Activated CD4-positive, alpha-beta T cell treated with anti-CD3 and anti-CD28 coated beads, Interleukin-10, Interleukin-2, amounts not matched to agents 100 ng/mL and 50 ng/mL, durations not matched to agents 16 hours and 8 hours (primary cell): Measurements from ENCODE around the gene KCNAB1.
"Not testable (repeated sequence)": the region's sequence is repeated elsewhere in the genome, so short reads cannot be mapped to it uniquely, and the experiment has no call there.

Source experiments
- DNase-seq: peaks from one replicate; pipeline ENCODE4 v3.0.0-alpha.2; 2020

KCNAB1 gene

GRCh38 chr3:156120528-156121251 lies at the start of gene KCNAB1:
TSS of gene KCNAB1 (plus strand) at chr3:156120578.
- no peak for DNase-seq

GRCh38 chr3:156071031-156071430 lies 49.3 kb upstream of the KCNAB1 start:
- no peak for DNase-seq

GRCh38 chr3:156072950-156073657 lies 47.3 kb upstream of the KCNAB1 start:
- not testable (repeated sequence) for DNase-seq

GRCh38 chr3:156090126-156090525 lies 30.3 kb upstream of the KCNAB1 start:
- DNase-seq = no peak

GRCh38 chr3:156093964-156094363 lies 26.4 kb upstream of the KCNAB1 start:
- no peak for DNase-seq

GRCh38 chr3:156094391-156094790 lies 26.0 kb upstream of the KCNAB1 start:
- DNase-seq = no peak

- not testable (repeated sequence) for DNase-seq
These were observed 24.7 kb upstream of the KCNAB1 start for GRCh38 chr3:156095652-156096051.

GRCh38 chr3:156098437-156099035 lies 21.8 kb upstream of the KCNAB1 start:
- DNase-seq = no peak

- DNase-seq = not testable (repeated sequence)
These were observed 21.0 kb upstream of the KCNAB1 start for GRCh38 chr3:156099348-156099747.

- DNase-seq = not testable (repeated sequence)
These were observed 20.4 kb upstream of the KCNAB1 start for GRCh38 chr3:156099984-156100383.

- DNase-seq = no peak
These were observed 18.0 kb upstream of the KCNAB1 start for GRCh38 chr3:156102267-156102931.

- DNase-seq = no peak
These were observed 13.5 kb upstream of the KCNAB1 start for GRCh38 chr3:156106721-156107373.

GRCh38 chr3:156107504-156107903 lies 12.9 kb upstream of the KCNAB1 start:
- DNase-seq = no peak

GRCh38 chr3:156108616-156109015 lies 11.8 kb upstream of the KCNAB1 start:
- no peak for DNase-seq

- DNase-seq = no peak
These were observed 10.4 kb upstream of the KCNAB1 start for GRCh38 chr3:156109989-156110388.

- DNase-seq = no peak
These were observed 6.1 kb downstream of the KCNAB1 start for GRCh38 chr3:156126467-156126866.

GRCh38 chr3:156131241-156131640 lies 10.9 kb downstream of the KCNAB1 start:
- no peak for DNase-seq

- DNase-seq = no peak
These were observed 11.4 kb downstream of the KCNAB1 start for GRCh38 chr3:156131799-156132198.

GRCh38 chr3:156132313-156132712 lies 11.9 kb downstream of the KCNAB1 start:
- DNase-seq = no peak

GRCh38 chr3:156133076-156133475 lies 12.7 kb downstream of the KCNAB1 start:
- DNase-seq = no peak

- peak; percentile 25 for DNase-seq
These were observed 15.7 kb downstream of the KCNAB1 start for GRCh38 chr3:156135921-156136638.

GRCh38 chr3:156137397-156137796 lies 17.0 kb downstream of the KCNAB1 start:
- DNase-seq = not testable (repeated sequence)
